Duodenal mucosa (tissue), 2 donors: ENCODE data around the gene CAMTA1.

Experiments
- H3K27ac ChIP-seq: one replicate; pipeline ENCODE4 v1.7.0; 2013; ENCODE audit warnings: low read depth, low read length
- H3K27me3 ChIP-seq, 2 donors: one replicate each; pipeline ENCODE4 v1.7.0; 2013; ENCODE audit warnings: low read length in 2 of 2, control low read depth in 1 of 2; ENCODE audit not compliant: insufficient read depth in 2 of 2, control insufficient read depth in 1 of 2
- H3K36me3 ChIP-seq, 2 donors: one replicate each; pipeline ENCODE4 v1.7.0; 2013; ENCODE audit warnings: low read length in 2 of 2, control low read depth in 1 of 2; ENCODE audit not compliant: insufficient read depth in 2 of 2, control insufficient read depth in 1 of 2
- H3K4me1 ChIP-seq, 2 donors: one replicate each; pipeline ENCODE4 v1.7.0; 2013; ENCODE audit warnings: low read length in 2 of 2, control low read depth in 1 of 2; ENCODE audit not compliant: insufficient read depth in 2 of 2, control insufficient read depth in 1 of 2
- H3K4me3 ChIP-seq, 2 donors: one replicate each; pipeline ENCODE4 v1.7.0; 2013; ENCODE audit warnings: low read length in 2 of 2, low read depth in 1 of 2
- H3K9ac ChIP-seq, 2 donors: one replicate each; pipeline ENCODE4 v1.7.0; 2013; ENCODE audit warnings: low read length in 2 of 2, low read depth in 1 of 2
- H3K9me3 ChIP-seq, 2 donors: one replicate each; pipeline ENCODE4 v1.7.0; 2013; ENCODE audit warnings: low read length in 2 of 2, control low read depth in 1 of 2; ENCODE audit not compliant: control insufficient read depth in 1 of 2

The CAMTA1 gene

GRCh38 chr1:7420470-7421100, 635.3 kb downstream of the CAMTA1 start:
- Histone ChIP-seq H3K9ac (no peak overlapping the region), H3K27ac (no peak overlapping the region), H3K4me1 (no peaks in the 10 kb centered on the region), H3K4me3 (no peak overlapping the region), H3K9me3 (no peaks in the 10 kb centered on the region), H3K27me3 (no peaks in the 10 kb centered on the region), H3K36me3 (no peaks in the 10 kb centered on the region)

- no peak overlapping the region for H3K27ac ChIP-seq
- H3K36me3 ChIP-seq = no peaks in the 10 kb centered on the region
- no peaks in the 10 kb centered on the region for H3K27me3 ChIP-seq
- H3K4me1 ChIP-seq = no peaks in the 10 kb centered on the region
- H3K9ac ChIP-seq = no peak overlapping the region
- H3K4me3 ChIP-seq = no peak overlapping the region
- no peaks in the 10 kb centered on the region for H3K9me3 ChIP-seq
These were observed 636.3 kb downstream of the CAMTA1 start for GRCh38 chr1:7421471-7422075.

- Histone ChIP-seq H3K36me3 (no peaks in the 10 kb centered on the region), H3K4me3 (no peak overlapping the region), H3K27me3 (no peaks in the 10 kb centered on the region)
These were observed 636.8 kb downstream of the CAMTA1 start for GRCh38 chr1:7422081-7422480.

GRCh38 chr1:7422561-7422960, 637.3 kb downstream of the CAMTA1 start:
- Histone ChIP-seq H3K27me3 (no peaks in the 10 kb centered on the region), H3K36me3 (no peaks in the 10 kb centered on the region), H3K4me3 (no peak overlapping the region), H3K9ac (no peak overlapping the region), H3K27ac (no peak overlapping the region), H3K4me1 (no peaks in the 10 kb centered on the region), H3K9me3 (no peaks in the 10 kb centered on the region)

More at GRCh38 chr1:7422081-7422480, 636.8 kb downstream of the CAMTA1 start:
- no peaks in the 10 kb centered on the region for H3K4me1 ChIP-seq
- no peak overlapping the region for H3K9ac ChIP-seq
- no peaks in the 10 kb centered on the region for H3K9me3 ChIP-seq
- H3K27ac ChIP-seq = no peak overlapping the region

- Histone ChIP-seq H3K4me1 (no peaks in the 10 kb centered on the region), H3K9ac (no peak overlapping the region), H3K27me3 (no peaks in the 10 kb centered on the region), H3K27ac (no peak overlapping the region), H3K4me3 (no peak overlapping the region), H3K36me3 (no peaks in the 10 kb centered on the region), H3K9me3 (no peaks in the 10 kb centered on the region)
These were observed 637.7 kb downstream of the CAMTA1 start for GRCh38 chr1:7422966-7423365.

DNA sequence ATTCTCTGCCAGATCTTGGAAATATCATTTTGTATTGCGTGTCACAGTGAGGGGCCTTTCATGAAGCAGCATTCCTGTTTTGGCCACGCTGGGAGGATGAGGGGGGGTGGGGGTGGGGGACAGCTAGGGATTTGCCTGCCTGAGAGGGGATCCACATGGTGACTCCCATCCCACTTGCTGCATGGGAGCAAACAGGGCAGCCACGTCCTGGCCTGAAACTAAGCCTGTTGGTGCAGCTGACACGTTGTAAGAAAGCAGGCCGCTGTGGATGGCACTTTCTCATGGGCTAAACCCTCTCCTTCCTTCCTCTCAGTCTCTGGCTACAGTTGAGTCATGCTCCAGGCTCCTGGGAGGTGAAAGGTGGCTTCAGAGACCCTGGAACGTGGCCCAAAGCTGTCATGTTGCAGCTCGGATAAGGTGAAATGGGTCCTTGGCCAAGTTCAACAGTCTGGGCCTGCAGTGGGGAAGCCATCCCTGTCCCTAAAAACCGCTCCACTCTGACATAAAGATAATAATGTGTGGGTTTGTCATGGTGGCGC, 639.2 kb downstream of the CAMTA1 start:
- Histone ChIP-seq H3K9me3 (no peaks in the 10 kb centered on the region), H3K4me1 (no peaks in the 10 kb centered on the region), H3K27me3 (no peaks in the 10 kb centered on the region), H3K36me3 (no peaks in the 10 kb centered on the region), H3K9ac (no peak overlapping the region), H3K4me3 (no peak overlapping the region), H3K27ac (no peak overlapping the region)

- H3K4me3 ChIP-seq = no peak overlapping the region
- H3K9ac ChIP-seq = no peak overlapping the region
- H3K36me3 ChIP-seq = no peaks in the 10 kb centered on the region
- H3K27me3 ChIP-seq = peaks cover 0 to 2% of the 10 kb centered on the region in 2 donors
- no peaks in the 10 kb centered on the region for H3K4me1 ChIP-seq
- H3K9me3 ChIP-seq = no peaks in the 10 kb centered on the region
- H3K27ac ChIP-seq = no peak overlapping the region
These were observed 640.0 kb downstream of the CAMTA1 start for GRCh38 chr1:7425229-7425628.

- Histone ChIP-seq H3K9ac (no peak overlapping the region), H3K27ac (no peak overlapping the region), H3K36me3 (no peaks in the 10 kb centered on the region), H3K27me3 (peaks cover 0 to 2% of the 10 kb centered on the region in 2 donors), H3K4me1 (no peaks in the 10 kb centered on the region), H3K4me3 (no peak overlapping the region), H3K9me3 (no peaks in the 10 kb centered on the region)
These were observed 640.5 kb downstream of the CAMTA1 start for GRCh38 chr1:7425771-7426170.

DNA sequence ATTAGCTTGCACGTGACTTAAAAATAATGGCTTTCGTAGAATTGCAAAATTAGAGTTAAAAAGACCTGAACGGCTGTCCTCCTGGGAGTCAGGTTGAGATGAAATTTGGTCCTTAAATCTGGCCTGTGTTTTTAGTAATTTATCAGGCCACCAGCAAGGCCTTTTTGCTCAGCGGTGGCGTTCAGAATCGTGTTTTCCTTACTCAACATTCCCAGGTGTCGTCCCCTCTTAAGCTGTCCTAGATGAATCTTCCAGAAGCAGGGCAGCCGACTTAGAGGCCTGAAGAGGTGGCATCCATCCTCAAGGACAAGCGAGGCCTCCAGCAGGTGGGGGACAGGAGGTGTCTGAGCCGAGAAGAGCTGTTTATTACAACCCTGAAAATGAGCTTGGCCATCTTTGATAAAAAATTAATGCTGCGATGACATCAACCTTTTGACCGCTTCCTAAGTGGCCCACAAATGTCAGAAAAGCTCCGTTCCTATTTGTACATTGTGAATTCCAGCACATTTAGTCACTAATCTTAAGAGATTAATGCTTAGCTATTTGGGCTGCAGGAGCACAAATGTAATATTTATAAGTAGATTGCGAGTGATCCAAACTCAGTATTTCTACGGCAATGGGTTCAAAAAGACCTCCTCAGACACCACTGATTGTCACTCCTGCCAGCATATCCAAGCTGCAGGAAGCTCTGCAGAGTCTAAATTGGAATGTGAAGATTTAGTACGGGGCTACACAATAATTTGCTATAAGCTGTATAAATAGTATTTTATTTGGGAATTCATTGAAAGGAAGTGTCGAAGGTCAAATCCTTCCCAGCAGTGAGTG, 641.7 kb downstream of the CAMTA1 start:
- Histone ChIP-seq H3K9ac (no peak overlapping the region), H3K27ac (no peak overlapping the region), H3K4me3 (no peak overlapping the region), H3K9me3 (no peaks in the 10 kb centered on the region), H3K36me3 (no peaks in the 10 kb centered on the region), H3K4me1 (no peaks in the 10 kb centered on the region), H3K27me3 (peaks cover 0 to 2% of the 10 kb centered on the region in 2 donors)
